CD4-positive, alpha-beta T cell (primary cell): ENCODE measurements around the gene ACACB. TPM values are rescaled to one million over a fixed set of nuclear protein-coding genes. Genes with fewer than 3 reads are reported as not detected.
A peak's percentile ranks its signal among the peaks of the same experiment; 100 is the strongest.

Experiments
- ATAC-seq: fragments of 200-7000 bp; cut with Tn5 transposase; one replicate; pipeline ENCODE4 v1.10.0; 2022; ENCODE audit warnings: mild to moderate bottlenecking; ENCODE audit not compliant: poor library complexity
- CTCF ChIA-PET: fragments of 350-600 bp; sonication (Branson Sonifier 250); formaldehyde crosslinking; loops from one replicate; lab custom pipeline; 2021; ENCODE audit warnings: antibody characterized with exemption, inconsistent platforms; lab: Charles Lee
- POLR2A ChIA-PET: fragments of 350-600 bp; sonication (Branson Sonifier 250); formaldehyde crosslinking; loops from one replicate; lab custom pipeline; 2021; ENCODE audit warnings: antibody characterized with exemption, inconsistent platforms; lab: Charles Lee
- DNase-seq, 14 experiments: peaks; one replicate each; pipeline ENCODE4 v3.0.0-alpha.2; 2013 to 2020; ENCODE audit warnings: mixed read lengths in 2 of 14
- H3K27ac ChIP-seq, 2 donors: one replicate each; pipeline versions ENCODE4 v1.5.1 to v1.7.0; 2013; ENCODE audit warnings: low read length in 2 of 2, low read depth in 1 of 2, mild to moderate bottlenecking in 1 of 2
- H3K27me3 ChIP-seq, 2 experiments: 1 replicate in 1 of 2; 2 replicates in 1 of 2; pipeline versions ENCODE4 v1.6.1 to v1.7.0; 2013; ENCODE audit warnings: low read length in 2 of 2, control low read depth in 1 of 2, mild to moderate bottlenecking in 1 of 2, moderate library complexity in 1 of 2; ENCODE audit not compliant: insufficient read depth in 2 of 2, control insufficient read depth in 1 of 2
- H3K36me3 ChIP-seq: one replicate; pipeline ENCODE4 v1.6.1; 2013; ENCODE audit warnings: low read length, control low read depth; ENCODE audit not compliant: insufficient read depth
- H3K4me1 ChIP-seq: one replicate; pipeline ENCODE4 v1.6.1; 2013; ENCODE audit warnings: low read length, control low read depth; ENCODE audit not compliant: insufficient read depth
- H3K4me3 ChIP-seq: one replicate; pipeline ENCODE4 v1.5.1; 2013; ENCODE audit warnings: mild to moderate bottlenecking, low read length, moderate library complexity
- H3K9me3 ChIP-seq, 2 experiments: 1 replicate in 1 of 2; 2 replicates in 1 of 2; pipeline versions ENCODE4 v1.6.1 to v1.7.0; 2013; ENCODE audit warnings: low read length in 2 of 2, mild to moderate bottlenecking in 2 of 2, control low read depth in 1 of 2, moderate library complexity in 1 of 2; ENCODE audit not compliant: control insufficient read depth in 1 of 2, insufficient read depth in 1 of 2
- H3K27ac Mint-ChIP-seq: one replicate; pipeline ENCODE4 v1.8.0; 2020; ENCODE audit warnings: mixed read lengths
- H3K27me3 Mint-ChIP-seq: one replicate; pipeline ENCODE4 v1.8.0; 2021; ENCODE audit warnings: mixed read lengths
- H3K36me3 Mint-ChIP-seq: one replicate; pipeline ENCODE4 v1.8.0; 2021; ENCODE audit warnings: low read depth, mixed read lengths
- H3K4me1 Mint-ChIP-seq: one replicate; pipeline ENCODE4 v1.8.0; 2021; ENCODE audit warnings: low read depth, mixed read lengths
- H3K4me3 Mint-ChIP-seq: one replicate; pipeline ENCODE4 v1.8.0; 2020; ENCODE audit warnings: mild to moderate bottlenecking, mixed read lengths
- H3K9me3 Mint-ChIP-seq: one replicate; pipeline ENCODE4 v1.8.0; 2020; ENCODE audit warnings: mixed read lengths
- intact Hi-C, 2 experiments: fragments of 100-400 bp; cut with DNase I in 1 of 2; cut with micrococcal nuclease in 1 of 2; formaldehyde crosslinking; loops; one replicate each; pipeline versions ENCODE4 v1.15.1 to v1.9.0; 2023 to 2025; cut with DNase I, micrococcal nuclease
- total RNA-seq, 174 experiments: library from RNA in 2 of 174; stranded (reverse) in 2 of 174; gene quantifications; one replicate each; pipeline ENCODE4 v1.2.3 and lab custom pipeline; 2021 to 2026
- TF ChIP-seq, protein P1 (sequence below): fragments of 200-600 bp; IDR thresholded peaks from one replicate; pipeline ENCODE4 v1.8.0; 2022; ENCODE audit warnings: antibody characterized with exemption, mild to moderate bottlenecking

Gene ACACB
- total RNA-seq, 2 experiments from 2014 or later = 30.3 to 32.2 TPM

DNA sequence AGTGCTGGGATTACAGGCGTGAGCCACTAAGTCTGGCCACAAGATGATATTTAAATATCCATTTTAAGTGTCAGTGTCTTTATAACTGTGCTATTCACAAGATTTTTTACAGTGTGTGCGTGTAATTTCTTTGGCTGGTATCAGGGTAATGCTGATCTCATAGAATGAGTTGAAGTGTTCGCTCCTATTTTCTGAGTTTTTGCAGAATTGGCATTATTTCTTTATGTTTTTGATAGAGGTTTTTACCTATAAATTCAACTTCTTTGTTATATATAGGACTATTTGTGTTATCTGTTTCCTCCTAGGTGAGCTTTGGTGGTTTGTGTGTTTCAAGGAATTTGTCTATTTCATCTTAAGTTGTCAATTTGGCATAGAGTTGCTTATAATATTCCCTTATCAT is 147.1 kb downstream of the ACACB start:
- TF ChIP-seq, protein P1, sequence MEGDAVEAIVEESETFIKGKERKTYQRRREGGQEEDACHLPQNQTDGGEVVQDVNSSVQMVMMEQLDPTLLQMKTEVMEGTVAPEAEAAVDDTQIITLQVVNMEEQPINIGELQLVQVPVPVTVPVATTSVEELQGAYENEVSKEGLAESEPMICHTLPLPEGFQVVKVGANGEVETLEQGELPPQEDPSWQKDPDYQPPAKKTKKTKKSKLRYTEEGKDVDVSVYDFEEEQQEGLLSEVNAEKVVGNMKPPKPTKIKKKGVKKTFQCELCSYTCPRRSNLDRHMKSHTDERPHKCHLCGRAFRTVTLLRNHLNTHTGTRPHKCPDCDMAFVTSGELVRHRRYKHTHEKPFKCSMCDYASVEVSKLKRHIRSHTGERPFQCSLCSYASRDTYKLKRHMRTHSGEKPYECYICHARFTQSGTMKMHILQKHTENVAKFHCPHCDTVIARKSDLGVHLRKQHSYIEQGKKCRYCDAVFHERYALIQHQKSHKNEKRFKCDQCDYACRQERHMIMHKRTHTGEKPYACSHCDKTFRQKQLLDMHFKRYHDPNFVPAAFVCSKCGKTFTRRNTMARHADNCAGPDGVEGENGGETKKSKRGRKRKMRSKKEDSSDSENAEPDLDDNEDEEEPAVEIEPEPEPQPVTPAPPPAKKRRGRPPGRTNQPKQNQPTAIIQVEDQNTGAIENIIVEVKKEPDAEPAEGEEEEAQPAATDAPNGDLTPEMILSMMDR = no peak
- ChIA-PET POLR2A (no interaction called here), CTCF (interaction anchor here (1.0 kb wide), 1 partner anchor 16 kb away, joined by 4 read pairs; no protein-coding TSS in a partner anchor)
- Histone ChIP-seq H3K27me3 (no peaks in the 10 kb centered on the region), H3K4me1 (no peaks in the 10 kb centered on the region), H3K4me3 (no peak overlapping the region), H3K27ac (no peak overlapping the region), H3K9me3 (no peaks in the 10 kb centered on the region), H3K36me3 (peaks cover 34% of the 10 kb centered on the region)
- no peaks in the 10 kb centered on the region for H3K9me3 Mint-ChIP-seq
- no peak for ATAC-seq
- H3K36me3 Mint-ChIP-seq = peaks cover 73% of the 10 kb centered on the region
- H3K4me1 Mint-ChIP-seq = no peaks in the 10 kb centered on the region
- no peak overlapping the region for H3K27ac Mint-ChIP-seq
- intact Hi-C loops = no loop called here
- no peak for DNase-seq
- H3K4me3 Mint-ChIP-seq = no peak overlapping the region
- no peaks in the 10 kb centered on the region for H3K27me3 Mint-ChIP-seq

DNA sequence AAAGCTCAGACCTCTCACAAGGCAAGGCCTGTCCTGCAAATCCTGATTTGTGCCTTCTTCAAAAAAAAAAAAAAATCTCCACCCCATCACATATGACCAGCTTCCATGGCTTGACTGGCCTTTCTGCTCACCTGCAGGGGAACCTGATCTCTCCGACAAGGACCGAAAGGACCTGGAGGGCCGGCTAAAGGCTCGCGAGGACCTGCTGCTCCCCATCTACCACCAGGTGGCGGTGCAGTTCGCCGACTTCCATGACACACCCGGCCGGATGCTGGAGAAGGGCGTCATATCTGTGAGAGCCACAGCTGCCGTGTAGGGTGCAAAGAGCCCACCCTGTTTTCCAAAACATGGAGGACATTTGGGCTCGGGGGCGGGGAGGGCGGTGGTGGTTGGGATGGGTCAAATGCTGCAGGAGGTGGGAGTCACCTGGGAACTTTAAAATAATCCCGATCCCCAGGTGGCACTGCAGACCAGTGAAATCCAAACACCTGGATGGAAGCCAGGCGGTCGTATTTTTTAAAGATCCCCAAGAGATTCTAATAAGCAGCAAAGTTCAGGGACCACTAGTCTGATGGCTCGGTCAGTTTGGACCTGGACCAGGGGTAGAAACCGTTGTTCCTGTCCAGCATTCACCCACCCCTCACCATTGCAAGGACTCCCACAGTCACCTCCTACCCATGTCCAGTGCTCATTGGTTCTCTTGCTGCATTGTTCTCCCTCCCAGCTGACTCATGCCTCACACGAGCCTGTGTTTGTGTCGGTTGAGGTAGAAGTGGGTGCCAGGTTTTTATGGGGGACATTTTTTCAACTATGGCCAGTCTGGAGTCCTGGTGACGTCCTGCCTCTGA is 147.9 kb downstream of the ACACB start:
- POLR2A ChIA-PET = no interaction called here
- intact Hi-C loops = no loop called here
- H3K27ac ChIP-seq = no peak overlapping the region
- no peak overlapping the region for H3K4me3 ChIP-seq
- no peak overlapping the region for H3K4me3 Mint-ChIP-seq
- no peaks in the 10 kb centered on the region for H3K9me3 ChIP-seq
- no peaks in the 10 kb centered on the region for H3K27me3 ChIP-seq
- H3K4me1 Mint-ChIP-seq = no peaks in the 10 kb centered on the region
- H3K27ac Mint-ChIP-seq = no peak overlapping the region
- no peaks in the 10 kb centered on the region for H3K4me1 ChIP-seq
- peaks cover 29% of the 10 kb centered on the region for H3K36me3 ChIP-seq
- DNase-seq = peak in 7 of 14 experiments; percentile 4 to 57 (median 26)
- no peaks in the 10 kb centered on the region for H3K27me3 Mint-ChIP-seq
- TF ChIP-seq, protein P1 = no peak
- ATAC-seq = no peak
- H3K9me3 Mint-ChIP-seq = no peaks in the 10 kb centered on the region
- CTCF ChIA-PET = no interaction called here
- peaks cover 70% of the 10 kb centered on the region for H3K36me3 Mint-ChIP-seq

DNA sequence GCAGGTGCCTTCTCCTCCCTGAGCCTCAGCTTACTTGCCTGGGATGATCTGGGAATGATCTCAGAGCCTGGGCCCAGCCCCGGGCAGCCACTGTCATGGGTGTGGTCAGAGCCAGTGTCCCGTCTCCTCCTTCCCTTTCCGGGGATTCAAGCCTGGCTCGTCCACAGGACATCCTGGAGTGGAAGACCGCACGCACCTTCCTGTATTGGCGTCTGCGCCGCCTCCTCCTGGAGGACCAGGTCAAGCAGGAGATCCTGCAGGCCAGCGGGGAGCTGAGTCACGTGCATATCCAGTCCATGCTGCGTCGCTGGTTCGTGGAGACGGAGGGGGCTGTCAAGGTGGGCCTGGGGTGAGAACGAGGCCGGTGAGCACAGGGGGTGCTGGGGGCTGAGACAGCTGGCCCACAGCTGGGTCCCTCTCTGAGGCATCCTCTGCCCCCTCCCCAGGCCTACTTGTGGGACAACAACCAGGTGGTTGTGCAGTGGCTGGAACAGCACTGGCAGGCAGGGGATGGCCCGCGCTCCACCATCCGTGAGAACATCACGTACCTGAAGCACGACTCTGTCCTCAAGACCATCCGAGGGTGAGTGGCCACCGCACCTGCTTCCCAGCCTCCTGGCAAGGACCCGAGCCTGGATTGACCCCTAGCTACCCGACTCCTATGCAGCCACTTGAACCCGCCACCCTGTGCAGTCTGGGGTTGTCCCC is 148.7 kb downstream of the ACACB start:
- H3K27ac ChIP-seq = no peak overlapping the region
- no peaks in the 10 kb centered on the region for H3K27me3 Mint-ChIP-seq
- peaks cover 62% of the 10 kb centered on the region for H3K36me3 Mint-ChIP-seq
- intact Hi-C loops = no loop called here
- H3K27me3 ChIP-seq = no peaks in the 10 kb centered on the region
- CTCF ChIA-PET = no interaction called here
- no peaks in the 10 kb centered on the region for H3K4me1 ChIP-seq
- ATAC-seq (no peak), DNase-seq (no peak)
- H3K27ac Mint-ChIP-seq = no peak overlapping the region
- TF ChIP-seq, protein P1 = no peak
- POLR2A ChIA-PET = no interaction called here
- no peak overlapping the region for H3K4me3 Mint-ChIP-seq
- H3K4me3 ChIP-seq = no peak overlapping the region
- H3K36me3 ChIP-seq = peaks cover 28% of the 10 kb centered on the region
- no peaks in the 10 kb centered on the region for H3K4me1 Mint-ChIP-seq
- no peaks in the 10 kb centered on the region for H3K9me3 ChIP-seq
- no peaks in the 10 kb centered on the region for H3K9me3 Mint-ChIP-seq
